H1 (cell line): ENCODE results near the gene SUMF1. TPM values are rescaled to one million over a fixed set of nuclear protein-coding genes. Genes with fewer than 3 reads are reported as not detected.

ENCODE experiments used
- CTCF ChIA-PET: fragments of 300-600 bp; sonication (Branson Sonifier 250); formaldehyde crosslinking; loops from one replicate; lab custom pipeline; 2021; ENCODE audit not compliant: partially characterized antibody; lab: Charles Lee
- POLR2A ChIA-PET: fragments of 300-600 bp; sonication (Branson Sonifier 250); formaldehyde crosslinking; loops from one replicate; lab custom pipeline; 2021; ENCODE audit warnings: inconsistent platforms; ENCODE audit not compliant: partially characterized antibody; lab: Charles Lee
- DNase-seq, 2 experiments: peaks; one replicate each; pipeline versions ENCODE4 v3.0.0 to v3.0.0-alpha.2; 2010 to 2022; ENCODE audit warnings: low spot score in 2 of 2, low read depth in 1 of 2, mixed read lengths in 1 of 2
- FAIRE-seq: peaks from 2 replicates; lab custom pipeline; 2011; peaks lifted over from hg19 to GRCh38; lab: Jason Lieb, UNC
- H2AFZ ChIP-seq: 2 replicates; pipeline ENCODE4 v1.8.1; 2012; ENCODE audit warnings: low read length, inconsistent platforms
- H2AK5ac ChIP-seq: 2 replicates; pipeline ENCODE4 v1.6.1; 2013; ENCODE audit warnings: low read depth, low read length
- H2BK120ac ChIP-seq: replicated peaks from 2 replicates; pipeline ENCODE3; 2013; ENCODE audit warnings: low read depth, low read length, inconsistent platforms
- H2BK12ac ChIP-seq: 2 replicates; pipeline ENCODE4 v1.6.1; 2013; ENCODE audit warnings: low read depth, low read length
- H2BK15ac ChIP-seq: 2 replicates; pipeline ENCODE4 v1.6.1; 2013; ENCODE audit warnings: low read length
- H2BK20ac ChIP-seq: 2 replicates; pipeline ENCODE4 v1.6.1; 2013; ENCODE audit warnings: low read length
- H2BK5ac ChIP-seq: 2 replicates; pipeline ENCODE4 v1.6.1; 2013; ENCODE audit warnings: low read depth, low read length
- H3K14ac ChIP-seq: 2 replicates; pipeline ENCODE4 v1.6.1; 2013; ENCODE audit warnings: inconsistent platforms; ENCODE audit not compliant: insufficient read length
- H3K18ac ChIP-seq: 2 replicates; pipeline ENCODE4 v1.6.1; 2013; ENCODE audit warnings: low read length; ENCODE audit errors: extremely low read depth
- H3K23ac ChIP-seq: 2 replicates; pipeline ENCODE4 v1.6.1; 2013; ENCODE audit warnings: inconsistent platforms; ENCODE audit not compliant: insufficient read length
- H3K23me2 ChIP-seq: 2 replicates; pipeline ENCODE4 v1.6.1; 2013; ENCODE audit warnings: low read depth, low read length
- H3K27ac ChIP-seq: 2 replicates; pipeline ENCODE4 v1.6.1; 2011; ENCODE audit warnings: low read depth, low read length, inconsistent platforms
- H3K27me3 ChIP-seq, 4 experiments: replicated peaks in 1 of 4; 1 replicate in 1 of 4; 2 replicates in 3 of 4; pipeline versions ENCODE4 v1.6.1 to v1.8.1; 2011 to 2013; ENCODE audit warnings: low read length in 3 of 4, mild to moderate bottlenecking in 3 of 4, inconsistent platforms in 2 of 4, mixed read lengths in 2 of 4, moderate library complexity in 1 of 4; ENCODE audit not compliant: control insufficient read depth in 3 of 4, insufficient read depth in 3 of 4; ENCODE audit errors: extremely low read depth in 1 of 4
- H3K36me3 ChIP-seq, 4 experiments: 2 replicates each; pipeline versions ENCODE4 v1.6.1 to v1.8.1; 2011 to 2013; ENCODE audit warnings: mild to moderate bottlenecking in 4 of 4, low read length in 3 of 4, moderate library complexity in 2 of 4, control low read depth in 1 of 4, inconsistent platforms in 1 of 4; ENCODE audit not compliant: insufficient read depth in 4 of 4, control insufficient read depth in 2 of 4
- H3K4ac ChIP-seq: replicated peaks from 2 replicates; pipeline ENCODE3; 2013; ENCODE audit warnings: low read length, low read depth, mixed read lengths, inconsistent platforms; ENCODE audit not compliant: insufficient read length
- H3K4me1 ChIP-seq, 4 experiments: replicated peaks in 1 of 4; 1 replicate in 1 of 4; 2 replicates in 3 of 4; pipeline versions ENCODE4 v1.6.1 to v1.8.1; 2011 to 2013; ENCODE audit warnings: low read length in 3 of 4, inconsistent platforms in 2 of 4, mixed read lengths in 1 of 4; ENCODE audit not compliant: insufficient read depth in 4 of 4, control insufficient read depth in 3 of 4
- H3K4me2 ChIP-seq, 2 experiments: 2 replicates each; pipeline versions ENCODE4 v1.6.1 to v1.8.1; 2011 to 2013; ENCODE audit warnings: low read depth in 2 of 2, low read length in 2 of 2, control low read depth in 1 of 2, inconsistent platforms in 1 of 2, mild to moderate bottlenecking in 1 of 2; ENCODE audit not compliant: insufficient read depth in 1 of 2
- H3K4me3 ChIP-seq, 4 experiments: fragments of 200-600, 300-600 bp in 1 of 4; sonication (generic), shearing (Covaris generic), sonication (Bioruptor Twin) in 1 of 4; 2 replicates each; pipeline versions ENCODE4 v1.5.1 to v1.8.1; 2011 to 2016; ENCODE audit warnings: low read length in 4 of 4, low read depth in 3 of 4, control low read depth in 2 of 4, inconsistent platforms in 2 of 4, mild to moderate bottlenecking in 2 of 4, mixed read lengths in 1 of 4, moderate library complexity in 1 of 4; ENCODE audit not compliant: insufficient read depth in 2 of 4; ENCODE audit errors: extremely low read depth in 1 of 4
- H3K56ac ChIP-seq: replicated peaks from 2 replicates; pipeline ENCODE3; 2013; ENCODE audit warnings: low read depth, mild to moderate bottlenecking, mixed read lengths, low read length, inconsistent platforms; ENCODE audit not compliant: insufficient read length
- H3K79me1 ChIP-seq: 2 replicates; pipeline ENCODE4 v1.6.1; 2013; ENCODE audit warnings: low read depth, low read length, control low read depth
- H3K79me2 ChIP-seq, 2 experiments: 2 replicates each; pipeline versions ENCODE4 v1.6.1 to v1.8.1; 2012 to 2013; ENCODE audit warnings: low read length in 2 of 2, mild to moderate bottlenecking in 2 of 2, inconsistent platforms in 1 of 2; ENCODE audit not compliant: insufficient read depth in 2 of 2, control insufficient read depth in 1 of 2
- H3K9ac ChIP-seq, 4 experiments: replicated peaks in 1 of 4; 1 replicate in 1 of 4; 2 replicates in 3 of 4; pipeline versions ENCODE4 v1.6.1 to v1.8.1; 2011 to 2013; ENCODE audit warnings: low read depth in 3 of 4, low read length in 3 of 4, control low read depth in 2 of 4, mild to moderate bottlenecking in 2 of 4, moderate library complexity in 2 of 4, inconsistent platforms in 1 of 4; ENCODE audit errors: extremely low read depth in 1 of 4
- H3K9me3 ChIP-seq, 2 experiments: 2 replicates each; pipeline versions ENCODE4 v1.6.1 to v1.8.1; 2012 to 2013; ENCODE audit warnings: mild to moderate bottlenecking in 2 of 2, moderate library complexity in 2 of 2, control low read depth in 1 of 2, inconsistent platforms in 1 of 2, low read depth in 1 of 2, low read length in 1 of 2, mixed read lengths in 1 of 2; ENCODE audit not compliant: insufficient read depth in 2 of 2
- H4K20me1 ChIP-seq, 2 experiments: replicated peaks in 1 of 2; 2 replicates each; pipeline versions ENCODE3 to v1.8.1; 2011 to 2013; ENCODE audit warnings: inconsistent platforms in 2 of 2, low read length in 2 of 2, mild to moderate bottlenecking in 1 of 2; ENCODE audit not compliant: insufficient read depth in 2 of 2, control insufficient read depth in 1 of 2
- H4K5ac ChIP-seq: 2 replicates; pipeline ENCODE4 v1.6.1; 2013; ENCODE audit warnings: low read length, low read depth, mixed read lengths, inconsistent platforms; ENCODE audit not compliant: insufficient read length
- H4K8ac ChIP-seq: 2 replicates; pipeline ENCODE4 v1.8.0; 2013; ENCODE audit warnings: mild to moderate bottlenecking, moderate library complexity, low read length, inconsistent platforms; ENCODE audit not compliant: insufficient read depth; ENCODE audit errors: extremely low read depth
- H4K91ac ChIP-seq: replicated peaks from 2 replicates; pipeline ENCODE3; 2013; ENCODE audit warnings: low read length, mixed read lengths, inconsistent platforms; ENCODE audit not compliant: insufficient read length
- TEAD4 ChIP-seq: IDR thresholded peaks from 2 replicates; pipeline ENCODE4 v1.6.1; 2012; ENCODE audit warnings: low read depth, low read length, inconsistent platforms, mixed read lengths
- WGBS, 2 experiments: shearing (Covaris generic) in 1 of 2; methylation state at CpG; one replicate each; pipeline versions ENCODE4 v1.1.6 to v1.1.7; 2013 to 2015; ENCODE audit warnings: low lambda C conversion rate in 2 of 2, mixed read lengths in 2 of 2, inconsistent platforms in 1 of 2, low coverage in 1 of 2, missing lambda C conversion rate in 1 of 2; ENCODE audit not compliant: insufficient replicate concordance in 2 of 2, insufficient coverage in 1 of 2, insufficient read length in 1 of 2; ENCODE audit errors: extremely low coverage in 1 of 2, missing lambda C conversion rate in 1 of 2; 5-methylcytosine and 5-hydroxymethylcytosine counted together
- polyA plus RNA-seq, 7 experiments: library from polyadenylated mRNA; depleted of rRNA in 3 of 7; stranded (reverse) in 5 of 7; unstranded in 2 of 7; fragments of >200 nt in 5 of 7; fragments of 200-250 nt in 2 of 7; gene quantifications; 1 replicate in 5 of 7; 2 replicates in 1 of 7; 4 replicates in 1 of 7; pipeline versions ENCODE4 v1.2.1 to v1.2.3, GENCODE V29; 2011 to 2013; ENCODE audit warnings: missing spikeins in 2 of 7, mixed read lengths in 2 of 7
- total RNA-seq: library from RNA; stranded (reverse); fragmentation: NEBNext Ultra II Directional; extraction: Animal tissue kit (Norgen Biotek cat#: 25700); gene quantifications from 2 replicates; pipeline ENCODE4 v1.2.1, GENCODE V29; 2021

The SUMF1 gene
- total and polyA plus RNA-seq, 2 of the 8 experiments (the other 6 are each of a cell fraction or from before 2014, with no cell fraction given), result 12.5 to 15.0 TPM

DNA sequence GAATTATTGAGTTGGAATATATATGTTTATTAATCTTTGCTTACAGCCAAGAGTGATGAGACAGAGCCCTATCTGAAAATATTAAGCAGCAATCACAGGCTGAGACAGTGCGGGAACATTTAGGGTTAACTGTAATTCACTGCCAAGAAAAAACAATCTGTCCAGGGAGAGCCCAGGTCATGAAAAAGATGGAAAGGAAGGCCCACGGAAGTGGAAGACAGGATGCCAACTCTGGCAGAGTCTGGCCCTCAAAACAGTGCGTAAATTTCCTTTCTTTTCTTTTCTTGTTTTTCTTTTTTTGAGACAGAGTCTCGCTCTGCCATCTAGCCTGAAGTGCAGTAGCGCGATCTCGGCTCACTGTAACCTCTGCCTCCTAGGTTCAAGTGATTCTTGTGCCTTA lies 67.6 kb downstream of the SUMF1 start:
- H3K36me3 ChIP-seq, result no peaks in the 10 kb centered on the region; a peak in 1 of 8 replicates
- no peak overlapping the region for H4K8ac ChIP-seq
- no peak overlapping the region for H2BK15ac ChIP-seq
- no peak for DNase-seq
- H3K56ac ChIP-seq, result no peak overlapping the region
- H2BK12ac ChIP-seq, result no peak overlapping the region
- FAIRE-seq, result no peak
- no peak overlapping the region for H3K4me3 ChIP-seq
- no peak overlapping the region for H3K27ac ChIP-seq
- no peak overlapping the region for H2BK5ac ChIP-seq
- no peak overlapping the region for H2AK5ac ChIP-seq
- no peaks in the 10 kb centered on the region for H3K79me1 ChIP-seq
- ChIA-PET CTCF (no interaction called here), POLR2A (no interaction called here)
- no peak overlapping the region for H2BK120ac ChIP-seq
- no peak overlapping the region for H3K18ac ChIP-seq
- WGBS, 2 experiments, result 92% methylated on average over 7 of the region's 7 CpGs; no CpG with 5 or more reads in 1 of the 2 experiments
- no peak overlapping the region for H4K91ac ChIP-seq
- no peak overlapping the region for H3K23ac ChIP-seq
- H3K4ac ChIP-seq, result no peak overlapping the region
- H3K79me2 ChIP-seq, result no peaks in the 10 kb centered on the region
- H3K4me2 ChIP-seq, result no peak overlapping the region
- H3K9ac ChIP-seq, result no peak overlapping the region
- no peak overlapping the region for H4K5ac ChIP-seq
- TF ChIP-seq TEAD4, result no peak
- H3K27me3 ChIP-seq, result no peaks in the 10 kb centered on the region
- H3K4me1 ChIP-seq, result peaks cover 0 to 4% (median 0%) of the 10 kb centered on the region in 4 experiments; a peak in 1 of 7 replicates
- H2AFZ ChIP-seq, result no peak overlapping the region
- H3K14ac ChIP-seq, result no peak overlapping the region
- H2BK20ac ChIP-seq, result no peak overlapping the region
- H3K9me3 ChIP-seq, result no peaks in the 10 kb centered on the region
- no peaks in the 10 kb centered on the region; the same call in 1 of the 2 replicates for H3K23me2 ChIP-seq
- H4K20me1 ChIP-seq, result no peaks in the 10 kb centered on the region
